Epithelial cell of proximal tubule (primary cell): ENCODE results near the gene CDC42EP5. TPM values are rescaled to one million over a fixed set of nuclear protein-coding genes. Genes with fewer than 3 reads are reported as not detected.
"Not testable (repeated sequence)": the region's sequence is repeated elsewhere in the genome, so short reads cannot be mapped to it uniquely, and the experiment has no call there.

Source experiments
- DNase-seq: peaks from one replicate; pipeline ENCODE4 v3.0.0-alpha.2; 2011; ENCODE audit warnings: low read depth
- H3K4me3 ChIP-seq: 2 replicates; pipeline ENCODE4 v1.5.1; 2011; ENCODE audit warnings: low read depth, mild to moderate bottlenecking, low read length
- total RNA-seq: library from RNA; depleted of rRNA; stranded (reverse); fragments of >200 nt; gene quantifications from 2 replicates; pipeline ENCODE4 v1.2.3, GENCODE V29; 2015
- TF ChIP-seq, protein P1 (sequence below): conservative IDR thresholded peaks from 2 replicates; pipeline ENCODE4 v1.5.1; 2012; ENCODE audit warnings: low read depth, mild to moderate bottlenecking, low read length

Gene CDC42EP5
- total RNA-seq, 1 donor from 2014 or later: 33.7 TPM

DNA sequence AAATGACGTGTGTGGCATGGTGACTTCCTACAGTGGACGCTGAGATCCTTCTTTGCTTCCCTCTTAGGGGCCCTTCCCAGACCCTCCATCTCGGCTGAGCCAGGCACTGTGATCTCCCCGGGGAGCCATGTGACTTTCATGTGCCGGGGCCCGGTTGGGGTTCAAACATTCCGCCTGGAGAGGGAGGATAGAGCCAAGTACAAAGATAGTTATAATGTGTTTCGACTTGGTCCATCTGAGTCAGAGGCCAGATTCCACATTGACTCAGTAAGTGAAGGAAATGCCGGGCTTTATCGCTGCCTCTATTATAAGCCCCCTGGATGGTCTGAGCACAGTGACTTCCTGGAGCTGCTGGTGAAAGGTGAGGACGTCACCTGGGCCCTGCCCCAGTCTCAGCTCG, 34.7 kb upstream of the CDC42EP5 start:
- TF ChIP-seq, protein P1, sequence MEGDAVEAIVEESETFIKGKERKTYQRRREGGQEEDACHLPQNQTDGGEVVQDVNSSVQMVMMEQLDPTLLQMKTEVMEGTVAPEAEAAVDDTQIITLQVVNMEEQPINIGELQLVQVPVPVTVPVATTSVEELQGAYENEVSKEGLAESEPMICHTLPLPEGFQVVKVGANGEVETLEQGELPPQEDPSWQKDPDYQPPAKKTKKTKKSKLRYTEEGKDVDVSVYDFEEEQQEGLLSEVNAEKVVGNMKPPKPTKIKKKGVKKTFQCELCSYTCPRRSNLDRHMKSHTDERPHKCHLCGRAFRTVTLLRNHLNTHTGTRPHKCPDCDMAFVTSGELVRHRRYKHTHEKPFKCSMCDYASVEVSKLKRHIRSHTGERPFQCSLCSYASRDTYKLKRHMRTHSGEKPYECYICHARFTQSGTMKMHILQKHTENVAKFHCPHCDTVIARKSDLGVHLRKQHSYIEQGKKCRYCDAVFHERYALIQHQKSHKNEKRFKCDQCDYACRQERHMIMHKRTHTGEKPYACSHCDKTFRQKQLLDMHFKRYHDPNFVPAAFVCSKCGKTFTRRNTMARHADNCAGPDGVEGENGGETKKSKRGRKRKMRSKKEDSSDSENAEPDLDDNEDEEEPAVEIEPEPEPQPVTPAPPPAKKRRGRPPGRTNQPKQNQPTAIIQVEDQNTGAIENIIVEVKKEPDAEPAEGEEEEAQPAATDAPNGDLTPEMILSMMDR: no peak
- H3K4me3 ChIP-seq: no peak overlapping the region
- no peak for DNase-seq

DNA sequence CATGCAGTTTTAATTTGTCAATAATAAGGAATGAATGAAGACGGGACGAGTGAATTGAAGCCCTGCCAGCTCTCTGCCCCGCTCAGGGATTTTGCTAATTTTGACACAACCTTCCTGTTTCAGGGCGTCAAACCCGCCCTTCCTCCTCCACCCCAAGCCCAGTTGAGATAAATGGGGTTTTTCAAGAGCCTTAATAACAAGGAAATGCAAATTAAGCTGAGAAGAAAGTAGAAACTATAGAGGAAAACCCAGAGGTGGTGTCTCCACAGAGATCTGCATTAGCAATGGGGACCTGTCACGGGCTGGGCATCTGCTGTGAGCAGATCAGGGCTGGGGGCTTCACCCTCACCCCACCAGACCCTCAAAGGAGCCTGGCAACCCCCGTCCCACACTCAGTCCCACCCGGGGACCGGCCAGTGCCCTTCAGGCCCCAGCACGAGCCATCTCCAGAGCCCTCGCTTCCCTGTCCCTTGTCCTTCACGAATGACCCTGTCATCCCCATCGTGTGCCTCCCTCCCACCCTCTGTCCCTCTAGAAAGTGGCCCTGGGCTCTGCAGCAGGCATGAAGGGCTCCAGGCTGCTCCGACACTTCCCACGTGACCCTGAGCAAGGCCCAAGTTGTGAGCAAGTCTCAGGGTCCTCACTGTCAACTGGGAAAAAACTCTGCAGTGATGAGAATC, 34.1 kb upstream of the CDC42EP5 start:
- not testable (repeated sequence) for H3K4me3 ChIP-seq, DNase-seq

DNA sequence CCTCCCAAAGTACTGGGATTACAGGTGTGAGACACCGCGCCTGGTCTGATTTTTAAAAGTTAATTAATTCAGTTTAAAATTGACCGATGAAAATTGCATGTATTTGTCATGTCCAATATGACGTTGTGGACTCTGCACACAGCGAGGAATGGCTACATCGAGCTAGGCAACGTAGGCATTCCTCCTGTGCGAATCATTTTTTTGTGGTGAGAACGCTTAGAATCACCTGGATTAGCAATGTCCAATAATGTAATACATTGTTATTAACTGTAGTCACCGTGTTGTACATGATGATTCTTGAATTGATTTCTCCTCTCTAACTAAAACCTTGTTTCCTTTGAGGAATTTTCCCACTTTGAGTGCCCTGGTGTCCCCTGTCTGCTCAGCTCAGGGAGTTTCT, 33.0 kb upstream of the CDC42EP5 start:
- TF ChIP-seq, protein P1: no peak
- H3K4me3 ChIP-seq: no peak overlapping the region
- DNase-seq: no peak

DNA sequence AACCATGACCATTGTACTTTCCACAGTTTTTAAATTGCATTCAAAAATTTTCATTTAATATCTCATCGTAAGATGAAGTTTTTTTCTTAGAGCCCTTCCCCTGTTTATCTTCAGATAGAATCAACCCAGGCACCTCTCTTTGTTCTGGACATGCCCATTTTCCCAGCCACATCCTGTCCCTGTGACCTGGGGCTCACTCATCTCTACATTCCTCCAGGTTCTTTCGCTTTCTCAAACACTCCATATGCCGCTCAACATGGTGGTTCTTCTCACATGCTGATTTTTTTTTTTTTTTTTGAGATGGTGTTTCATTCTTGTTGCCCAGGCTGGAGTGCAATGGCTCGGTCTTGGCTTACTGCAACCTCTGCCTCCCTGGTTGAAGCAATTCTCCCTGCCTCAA, 32.4 kb upstream of the CDC42EP5 start:
- DNase-seq, H3K4me3 ChIP-seq: not testable (repeated sequence)

DNA sequence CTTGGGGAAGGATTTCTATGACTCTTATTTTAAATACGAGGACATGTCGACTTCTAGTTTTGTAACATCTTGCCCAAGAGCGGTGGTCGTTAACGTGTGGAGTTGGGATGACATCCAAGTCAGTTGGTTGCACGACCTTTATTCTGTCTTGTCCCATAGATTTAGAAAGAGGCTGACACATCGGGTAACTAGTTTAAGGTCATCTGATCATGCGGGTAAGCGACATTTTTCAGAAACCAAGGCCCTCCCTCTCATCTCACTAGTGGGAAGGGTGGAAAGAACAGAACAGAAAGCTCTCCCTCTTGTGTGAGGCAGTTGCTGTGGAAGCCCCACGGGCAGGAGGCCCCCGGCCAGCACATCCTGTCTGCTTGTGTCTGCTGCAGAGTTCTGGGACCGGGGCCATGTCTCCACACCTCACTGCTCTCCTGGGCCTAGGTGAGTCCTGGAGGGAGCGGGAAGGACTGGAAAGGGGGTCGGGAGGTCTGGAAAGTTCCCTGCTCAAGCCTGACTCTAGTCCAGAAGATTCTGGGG, 29.5 kb upstream of the CDC42EP5 start, which contains the start of gene LAIR2:
LAIR2 (plus strand) TSS at position 314 of the 531 bp plus-strand sequence; CDS start at position 402, 88 bp downstream.
- no peak for DNase-seq
- no peak within 1 kb of the TSS for H3K4me3 ChIP-seq
- TF ChIP-seq, protein P1: no peak

DNA sequence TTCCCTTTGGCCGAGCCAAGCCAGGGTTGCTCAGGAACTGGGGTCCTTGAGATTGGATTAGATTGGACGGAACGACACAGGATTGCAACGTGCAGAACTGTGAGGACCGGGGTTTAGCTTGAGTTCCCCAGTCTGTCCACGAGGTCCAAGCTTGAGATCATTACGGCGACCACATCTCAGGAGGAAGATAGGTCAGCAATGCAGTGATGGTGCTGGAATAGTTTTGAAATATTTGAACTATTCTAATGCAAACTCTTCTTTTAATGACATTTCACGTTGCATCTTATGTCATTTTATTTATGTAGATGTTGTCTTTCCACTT, 25.3 kb upstream of the CDC42EP5 start:
- DNase-seq, H3K4me3 ChIP-seq: not testable (repeated sequence)

DNA sequence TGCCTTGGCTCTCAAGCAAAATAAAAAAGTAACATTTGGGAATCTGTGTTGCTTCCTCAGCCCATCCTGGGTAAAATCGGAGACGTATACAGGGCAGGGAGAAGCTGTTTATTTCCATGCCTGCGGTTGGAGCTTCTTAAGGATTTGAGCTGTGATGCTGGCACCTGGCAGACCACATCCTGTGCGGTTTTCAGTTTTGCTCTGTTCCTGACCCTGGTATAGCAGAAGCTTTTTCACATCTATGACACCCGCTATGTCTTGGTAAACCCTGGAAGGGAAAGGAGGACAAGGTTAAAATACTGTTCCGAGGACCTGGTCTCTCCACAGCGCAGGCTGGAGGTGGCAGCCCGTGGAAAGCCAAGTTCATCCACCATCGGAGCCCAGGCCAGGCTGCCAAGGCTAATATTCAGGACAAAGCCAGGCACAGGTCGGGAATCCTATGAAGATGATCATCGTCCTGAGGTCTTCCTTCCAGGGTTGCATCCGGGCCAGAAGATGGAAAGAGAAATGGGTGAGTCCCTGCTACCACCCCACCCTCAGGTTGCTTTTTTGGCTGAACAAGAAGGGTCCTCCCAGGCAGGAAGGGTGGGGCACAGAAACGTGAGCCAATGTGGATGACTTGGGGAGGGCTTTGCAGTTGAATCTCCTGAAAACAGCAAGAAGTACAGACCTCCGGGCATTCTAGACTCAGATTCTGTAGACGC, 24.8 kb upstream of the CDC42EP5 start:
- not testable (repeated sequence) for H3K4me3 ChIP-seq, DNase-seq

DNA sequence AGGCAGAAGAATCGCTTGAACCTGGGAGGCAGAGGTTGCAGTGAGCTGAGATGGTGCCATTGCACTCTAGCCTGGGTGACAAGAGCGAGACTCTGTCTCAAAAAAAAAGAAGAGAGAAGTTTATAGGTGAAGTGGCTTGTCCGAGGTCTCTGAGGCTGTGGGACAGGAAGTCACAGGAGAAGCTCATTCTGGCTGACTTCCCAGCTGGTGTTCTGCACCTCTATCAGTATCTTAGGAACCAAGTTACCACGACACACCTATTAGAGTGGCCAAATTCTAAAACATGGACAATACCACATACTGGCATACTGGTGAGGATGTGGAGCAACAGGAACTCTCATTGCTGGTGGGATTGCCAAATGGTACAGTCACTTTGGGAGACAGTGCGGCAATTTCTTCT, 22.2 kb upstream of the CDC42EP5 start:
- not testable (repeated sequence) for DNase-seq, H3K4me3 ChIP-seq

DNA sequence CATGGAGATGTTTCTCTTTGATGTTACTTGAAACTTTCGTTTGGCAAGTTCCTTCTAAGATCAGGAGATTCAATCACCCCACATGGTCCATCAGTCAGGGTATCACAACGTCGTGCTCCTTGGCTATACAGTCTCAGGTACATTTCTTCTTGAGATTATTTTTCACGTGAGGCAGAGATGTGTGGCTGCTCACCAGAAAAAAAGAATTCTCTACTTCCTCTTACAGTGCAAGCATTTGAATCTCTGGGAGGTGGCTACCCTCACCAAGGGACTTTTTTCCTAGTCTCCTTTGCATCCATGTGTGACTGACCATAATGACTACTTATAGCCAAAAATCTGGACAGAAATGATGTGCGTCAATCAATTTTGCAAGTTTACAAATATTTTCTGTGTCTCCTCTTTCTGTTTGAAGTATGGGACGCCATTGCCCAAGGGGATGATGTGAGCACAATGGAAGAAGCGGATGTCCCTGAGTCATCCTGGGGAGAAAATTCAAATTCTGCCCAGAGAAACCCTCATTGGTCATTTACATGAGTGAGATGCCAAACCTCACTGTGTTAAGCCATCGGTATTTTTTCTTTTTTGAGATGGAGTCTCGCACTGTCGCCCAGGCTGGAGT, 21.0 kb upstream of the CDC42EP5 start:
- TF ChIP-seq, protein P1: no peak
- H3K4me3 ChIP-seq: no peak overlapping the region
- DNase-seq: no peak

DNA sequence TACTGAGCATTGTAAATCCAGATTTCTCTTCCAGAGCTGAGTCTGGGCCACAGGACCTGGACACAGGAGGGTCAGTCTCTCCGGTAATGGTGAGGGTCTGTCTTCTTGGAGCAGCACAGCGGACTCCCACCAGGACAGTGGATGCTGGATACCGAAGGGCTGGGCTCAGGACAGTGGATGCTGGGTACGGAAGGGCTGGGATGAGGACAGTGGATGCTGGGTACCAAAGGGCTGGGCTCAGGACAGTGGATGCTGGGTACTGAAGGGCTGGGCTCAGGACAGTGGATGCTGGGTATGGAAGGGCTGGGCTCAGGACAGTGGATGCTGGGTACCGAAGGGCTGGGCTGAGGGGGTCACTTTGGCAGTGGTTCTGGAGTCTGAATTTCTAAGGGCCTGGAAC, 20.0 kb upstream of the CDC42EP5 start:
- not testable (repeated sequence) for H3K4me3 ChIP-seq, DNase-seq
